GM23248 (cell line): ENCODE measurements around the gene ADORA3.

Source experiments
- EZH2 ChIP-seq: fragments of 200-600 bp; sonication (generic); IDR thresholded peaks from 2 replicates; pipeline ENCODE4 v1.6.1; 2018; ENCODE audit warnings: antibody characterized with exemption, mild to moderate bottlenecking; ENCODE audit not compliant: insufficient read depth, poor library complexity, severe bottlenecking
- EZH2phosphoT487 ChIP-seq: fragments of 200-600 bp; sonication (generic); IDR thresholded peaks from 2 replicates; pipeline ENCODE4 v1.6.1; 2018; ENCODE audit warnings: antibody characterized with exemption, moderate library complexity, mild to moderate bottlenecking, low read depth; ENCODE audit not compliant: insufficient read depth

DNA sequence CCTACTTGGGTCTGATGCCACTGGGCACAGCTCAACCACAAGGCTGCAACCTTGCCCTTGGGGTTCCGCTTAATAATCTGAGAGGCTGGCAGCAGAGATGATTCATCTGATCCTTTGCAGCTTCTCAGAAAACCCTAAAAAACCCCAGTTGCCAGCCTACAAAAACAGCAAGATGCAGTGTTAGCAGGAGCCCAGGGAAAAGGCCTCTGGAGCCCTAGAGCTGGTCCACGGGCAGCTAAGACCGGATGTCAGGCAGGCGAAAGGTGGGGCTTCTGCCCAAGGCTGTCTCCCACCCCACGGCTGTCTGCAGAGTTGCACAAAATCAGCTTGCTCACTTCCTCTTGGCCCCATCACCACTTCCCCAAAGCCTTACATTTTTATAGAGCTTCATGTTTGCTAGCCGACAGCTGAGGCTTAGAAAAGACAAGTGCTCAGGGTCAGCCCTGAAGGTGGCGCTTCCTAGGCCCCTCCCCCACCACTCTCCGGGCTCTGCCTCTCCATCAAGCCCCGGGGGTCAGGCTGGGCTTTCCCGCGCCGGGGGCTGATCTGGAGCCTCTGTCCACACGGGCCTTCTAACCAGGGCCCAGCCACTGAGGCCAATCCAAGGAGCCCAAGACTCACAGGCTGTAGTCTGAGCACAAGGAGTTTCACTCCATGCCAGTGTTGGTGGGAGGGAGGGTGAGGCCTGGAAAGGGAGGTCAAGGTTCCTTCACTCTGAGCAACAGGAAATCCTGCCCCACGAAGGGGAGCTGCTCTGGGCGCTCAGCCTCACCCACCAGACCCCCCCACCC is 4.2 kb upstream of the ADORA3 start:
- no peak for TF ChIP-seq EZH2
- no peak for TF ChIP-seq EZH2phosphoT487
